Panc1 (cell line): ENCODE data around the gene MATN4.

Experiments
- CTCF ChIP-seq: fragments of 450-650 bp; IDR thresholded peaks from 2 replicates; pipeline ENCODE4 v1.5.1; 2017; ENCODE audit warnings: mild to moderate bottlenecking
- POLR2AphosphoS5 ChIP-seq: IDR thresholded peaks from 2 replicates; pipeline ENCODE4 v1.6.1; 2012; ENCODE audit warnings: mild to moderate bottlenecking, low read depth, low read length, moderate library complexity
- REST ChIP-seq, 2 experiments: IDR thresholded peaks; 2 replicates each; pipeline ENCODE4 v1.6.1; 2011 to 2012; ENCODE audit warnings: low read depth in 2 of 2, control low read depth in 1 of 2, low read length in 1 of 2, mild to moderate bottlenecking in 1 of 2, moderate library complexity in 1 of 2; ENCODE audit not compliant: insufficient read depth in 1 of 2
- SIN3A ChIP-seq: IDR thresholded peaks from 2 replicates; pipeline ENCODE4 v1.6.1; 2012; ENCODE audit warnings: low read depth, mild to moderate bottlenecking, low read length, moderate library complexity, borderline replicate concordance; ENCODE audit not compliant: insufficient read depth

- TF ChIP-seq REST (IDR thresholded peaks at IDR 0.05; ENCODE audit: insufficient read depth in 1 of 2, low read depth in 2 of 2, low read length in 1 of 2): no peak
- no peak for TF ChIP-seq CTCF
- TF ChIP-seq POLR2AphosphoS5: no peak
- TF ChIP-seq SIN3A: no peak
Measured at GRCh38 chr20:45257161-45257560, 50.9 kb downstream of the MATN4 start.
